ENCODE results near the gene ZNF79. TPM values are rescaled to one million over a fixed set of nuclear protein-coding genes. Genes with fewer than 3 reads are reported as not detected.
A peak's percentile ranks its signal among the peaks of the same experiment; 100 is the strongest.

The ZNF79 gene
- total RNA-seq, 1 experiment from 2014 or later: 11.6 TPM

DNA sequence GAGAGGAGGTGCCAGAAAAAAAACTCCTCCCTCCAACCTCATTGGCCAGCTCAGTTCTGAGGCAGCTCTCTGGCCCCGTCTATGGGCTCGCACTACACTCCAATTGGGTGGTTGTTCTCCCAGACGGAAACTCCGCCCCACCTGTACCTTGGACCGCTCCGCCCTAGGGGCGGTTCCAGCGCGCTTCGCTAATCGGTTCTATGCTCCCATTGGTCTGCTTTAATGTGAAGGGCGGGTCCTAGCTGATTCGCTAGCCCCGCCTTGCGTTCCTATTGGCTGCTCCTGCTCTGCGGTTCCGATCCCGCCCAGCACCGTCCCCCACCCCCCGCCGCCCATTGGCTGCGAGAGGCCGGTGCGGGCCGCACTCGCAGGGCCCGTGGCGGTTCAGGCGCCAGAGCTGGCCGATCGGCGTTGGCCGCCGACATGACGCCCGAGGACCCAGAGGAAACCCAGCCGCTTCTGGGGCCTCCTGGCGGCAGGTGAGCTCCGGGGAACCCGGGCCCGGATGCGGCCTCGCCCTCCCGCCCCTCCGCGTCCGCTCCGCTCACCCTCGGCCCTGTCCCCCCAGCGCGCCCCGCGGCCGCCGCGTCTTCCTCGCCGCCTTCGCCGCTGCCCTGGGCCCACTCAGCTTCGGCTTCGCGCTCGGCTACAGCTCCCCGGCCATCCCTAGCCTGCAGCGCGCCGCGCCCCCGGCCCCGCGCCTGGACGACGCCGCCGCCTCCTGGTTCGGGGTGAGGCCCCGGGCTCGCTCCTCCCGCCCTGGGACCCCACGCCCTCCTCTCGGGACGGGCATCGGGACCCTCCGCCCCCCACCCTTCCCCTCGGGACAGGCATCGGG, 27.2 kb upstream of the ZNF79 start, which contains the start of gene SLC2A8:
SLC2A8 (plus strand) TSS at position 362 of the 838 bp plus-strand sequence; CDS start at position 424, 62 bp downstream.
- intact Hi-C loops (cut with micrococcal nuclease; ENCODE audit: unreplicated experiment): loop anchor here (5.0 kb wide), 1 partner anchor 185 kb away; no protein-coding TSS in a partner anchor
- POLR2A ChIA-PET (ENCODE audit: low non-redundant PET): interaction anchor here (0.5 to 0.6 kb wide), 2 partner anchors 28 to 683 kb away, joined by 3 to 6 read pairs; no protein-coding TSS in a partner anchor
- TF ChIP-seq EZH2 (IDR thresholded peaks at IDR 0.05; ENCODE audit: borderline replicate concordance, low read depth, low read length, poor library complexity, severe bottlenecking): no peak
- TF ChIP-seq, protein P1, sequence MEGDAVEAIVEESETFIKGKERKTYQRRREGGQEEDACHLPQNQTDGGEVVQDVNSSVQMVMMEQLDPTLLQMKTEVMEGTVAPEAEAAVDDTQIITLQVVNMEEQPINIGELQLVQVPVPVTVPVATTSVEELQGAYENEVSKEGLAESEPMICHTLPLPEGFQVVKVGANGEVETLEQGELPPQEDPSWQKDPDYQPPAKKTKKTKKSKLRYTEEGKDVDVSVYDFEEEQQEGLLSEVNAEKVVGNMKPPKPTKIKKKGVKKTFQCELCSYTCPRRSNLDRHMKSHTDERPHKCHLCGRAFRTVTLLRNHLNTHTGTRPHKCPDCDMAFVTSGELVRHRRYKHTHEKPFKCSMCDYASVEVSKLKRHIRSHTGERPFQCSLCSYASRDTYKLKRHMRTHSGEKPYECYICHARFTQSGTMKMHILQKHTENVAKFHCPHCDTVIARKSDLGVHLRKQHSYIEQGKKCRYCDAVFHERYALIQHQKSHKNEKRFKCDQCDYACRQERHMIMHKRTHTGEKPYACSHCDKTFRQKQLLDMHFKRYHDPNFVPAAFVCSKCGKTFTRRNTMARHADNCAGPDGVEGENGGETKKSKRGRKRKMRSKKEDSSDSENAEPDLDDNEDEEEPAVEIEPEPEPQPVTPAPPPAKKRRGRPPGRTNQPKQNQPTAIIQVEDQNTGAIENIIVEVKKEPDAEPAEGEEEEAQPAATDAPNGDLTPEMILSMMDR (conservative IDR thresholded peaks at IDR 0.05; ENCODE audit: low read depth, low read length): no peak
- H3K4me1 ChIP-seq (ENCODE audit: insufficient read depth, low read length, poor library complexity, severe bottlenecking): peaks cover 5% of the 10 kb centered on the region
- CTCF ChIA-PET: interaction anchor here (0.7 to 1.4 kb wide), 3 partner anchors 42 to 173 kb away, joined by 4 to 6 read pairs (median 4); no protein-coding TSS in a partner anchor
- H3K4me3 ChIP-seq (ENCODE audit: low read depth, low read length, poor library complexity, severe bottlenecking): peak within 1 kb of the TSS; percentile 82
- no peaks in the 10 kb centered on the region for H3K9me3 ChIP-seq (ENCODE audit: low read depth, low read length, poor library complexity, severe bottlenecking)
- BruUV-seq (replicated peaks): no TSS peak
- H3K27ac ChIP-seq (ENCODE audit: low read depth, low read length, poor library complexity, severe bottlenecking): peak within 1 kb of the TSS; percentile 55
- DNase-seq (ENCODE audit: low spot score): peak; percentile 99
- no peaks in the 10 kb centered on the region for H3K36me3 ChIP-seq (ENCODE audit: insufficient read depth, low read length, poor library complexity, severe bottlenecking)
- no peaks in the 10 kb centered on the region for H3K27me3 ChIP-seq (replicated peaks; ENCODE audit: insufficient read depth, low read depth, low read length, poor library complexity)

DNA sequence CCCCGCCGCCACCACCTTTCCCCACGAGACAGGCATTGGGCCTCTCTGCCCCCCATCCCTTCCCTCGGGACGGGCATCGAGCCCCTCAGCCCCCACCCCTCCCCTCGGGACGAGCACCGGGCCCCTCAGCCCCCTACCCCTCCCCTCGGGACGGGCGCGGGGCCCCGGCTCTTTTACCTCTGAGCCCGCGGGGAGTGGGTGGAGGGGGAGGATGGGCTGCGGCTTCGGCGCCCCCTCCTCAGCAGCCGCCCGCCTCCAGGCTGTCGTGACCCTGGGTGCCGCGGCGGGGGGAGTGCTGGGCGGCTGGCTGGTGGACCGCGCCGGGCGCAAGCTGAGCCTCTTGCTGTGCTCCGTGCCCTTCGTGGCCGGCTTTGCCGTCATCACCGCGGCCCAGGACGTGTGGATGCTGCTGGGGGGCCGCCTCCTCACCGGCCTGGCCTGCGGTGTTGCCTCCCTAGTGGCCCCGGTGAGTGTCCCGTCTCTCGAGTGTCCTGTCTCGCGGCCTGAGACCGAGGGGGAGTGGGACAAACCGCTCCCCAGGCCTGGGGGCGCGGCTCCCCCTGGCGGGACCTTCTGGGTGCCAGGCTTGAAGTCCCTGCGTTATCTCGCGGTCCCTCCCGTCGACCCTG, 26.4 kb upstream of the ZNF79 start:
- Histone ChIP-seq H3K27me3 (replicated peaks; ENCODE audit: insufficient read depth, low read depth, low read length, poor library complexity) (no peaks in the 10 kb centered on the region), H3K27ac (ENCODE audit: low read depth, low read length, poor library complexity, severe bottlenecking) (peak overlapping the region; percentile 55), H3K9me3 (ENCODE audit: low read depth, low read length, poor library complexity, severe bottlenecking) (no peaks in the 10 kb centered on the region), H3K36me3 (ENCODE audit: insufficient read depth, low read length, poor library complexity, severe bottlenecking) (no peaks in the 10 kb centered on the region), H3K4me1 (ENCODE audit: insufficient read depth, low read length, poor library complexity, severe bottlenecking) (peaks cover 5% of the 10 kb centered on the region), H3K4me3 (ENCODE audit: low read depth, low read length, poor library complexity, severe bottlenecking) (peak overlapping the region; percentile 82)
- CTCF ChIA-PET: interaction anchor here (0.7 to 1.4 kb wide), 3 partner anchors 41 to 173 kb away, joined by 4 to 6 read pairs (median 4); no protein-coding TSS in a partner anchor
- BruUV-seq (replicated peaks): no TSS peak
- POLR2A ChIA-PET (ENCODE audit: low non-redundant PET): no interaction called here
- TF ChIP-seq, protein P1 (conservative IDR thresholded peaks at IDR 0.05; ENCODE audit: low read depth, low read length): peak; percentile 56
- no peak for TF ChIP-seq EZH2 (IDR thresholded peaks at IDR 0.05; ENCODE audit: borderline replicate concordance, low read depth, low read length, poor library complexity, severe bottlenecking)
- intact Hi-C loops (cut with micrococcal nuclease; ENCODE audit: unreplicated experiment): loop anchor here (5.0 kb wide), 1 partner anchor 185 kb away; no protein-coding TSS in a partner anchor
- peak; percentile 46 for DNase-seq (ENCODE audit: low spot score)

DNA sequence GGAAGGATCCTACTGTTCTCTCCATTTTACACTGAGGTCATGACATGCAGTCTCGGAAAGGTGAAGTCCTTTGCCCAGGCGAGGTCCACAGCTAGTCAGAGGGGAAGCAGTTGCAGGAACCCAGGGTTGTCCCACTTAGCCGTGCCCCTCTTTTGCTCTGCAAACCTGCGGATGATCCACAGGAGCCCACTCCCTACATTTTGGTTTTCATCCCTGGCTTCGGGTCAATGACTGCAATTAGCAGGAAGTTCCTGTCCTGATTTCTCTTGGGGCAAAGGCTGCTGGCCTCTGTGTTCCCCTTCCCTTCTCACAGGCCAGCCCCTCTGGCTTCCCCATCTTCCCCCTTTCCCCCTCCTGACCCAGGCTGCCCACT, 25.9 kb upstream of the ZNF79 start:
- POLR2A ChIA-PET (ENCODE audit: low non-redundant PET): no interaction called here

More for the DNA sequence above, 25.9 kb upstream of the ZNF79 start:
- no TSS peak for BruUV-seq (replicated peaks)
- H3K36me3 ChIP-seq (ENCODE audit: insufficient read depth, low read length, poor library complexity, severe bottlenecking): no peaks in the 10 kb centered on the region
- CTCF ChIA-PET: no interaction called here
- H3K27ac ChIP-seq (ENCODE audit: low read depth, low read length, poor library complexity, severe bottlenecking): no peak overlapping the region
- no peaks in the 10 kb centered on the region for H3K27me3 ChIP-seq (replicated peaks; ENCODE audit: insufficient read depth, low read depth, low read length, poor library complexity)
- no peaks in the 10 kb centered on the region for H3K9me3 ChIP-seq (ENCODE audit: low read depth, low read length, poor library complexity, severe bottlenecking)
- peak overlapping the region; percentile 82 for H3K4me3 ChIP-seq (ENCODE audit: low read depth, low read length, poor library complexity, severe bottlenecking)
- DNase-seq (ENCODE audit: low spot score): no peak
- intact Hi-C loops (cut with micrococcal nuclease; ENCODE audit: unreplicated experiment): loop anchor here (5.0 kb wide), 1 partner anchor 186 kb away; no protein-coding TSS in a partner anchor
- peaks cover 5% of the 10 kb centered on the region for H3K4me1 ChIP-seq (ENCODE audit: insufficient read depth, low read length, poor library complexity, severe bottlenecking)
- no peak for TF ChIP-seq EZH2 (IDR thresholded peaks at IDR 0.05; ENCODE audit: borderline replicate concordance, low read depth, low read length, poor library complexity, severe bottlenecking)
- TF ChIP-seq, protein P1 (conservative IDR thresholded peaks at IDR 0.05; ENCODE audit: low read depth, low read length): no peak
